ENCODE results near the gene CORO2B.

Gene CORO2B

DNA sequence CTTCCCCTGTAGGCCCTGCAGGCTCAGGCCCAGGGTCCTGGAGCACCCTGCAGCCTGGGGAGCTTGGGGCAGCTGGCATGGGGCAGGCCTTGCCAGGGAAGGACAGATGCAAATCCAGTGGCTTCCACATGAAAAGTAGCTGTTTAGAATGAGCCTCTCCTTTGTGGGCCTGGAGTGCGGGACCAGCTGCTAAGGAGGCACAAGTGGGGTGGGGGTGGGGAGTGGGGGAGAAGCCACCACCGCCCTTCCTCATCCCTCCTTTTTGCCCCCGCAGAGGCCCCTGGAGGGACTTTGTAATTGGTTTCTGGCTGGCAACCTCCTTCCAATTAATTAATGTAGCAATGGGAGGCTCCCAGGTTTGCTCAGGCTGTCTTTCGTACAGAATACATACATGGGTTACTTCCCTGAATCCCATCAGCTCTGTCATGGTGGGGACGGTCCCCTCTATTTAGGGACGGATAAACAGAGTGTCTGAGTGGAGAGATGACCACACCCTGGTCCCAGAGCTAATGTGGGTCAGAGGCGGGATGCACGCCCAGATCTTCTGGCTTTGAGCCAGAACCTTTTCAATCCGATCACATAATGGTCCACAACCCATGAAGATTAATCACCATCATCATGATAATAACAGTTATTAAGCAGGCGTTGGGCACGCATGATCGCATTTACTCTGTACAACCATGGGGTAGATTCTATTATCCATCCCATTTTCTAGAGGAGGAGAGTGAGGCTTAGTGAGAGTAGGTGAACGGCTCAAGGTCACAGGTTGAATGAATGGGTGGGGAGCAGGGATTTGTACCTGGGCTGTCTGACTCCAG lies 6.2 kb downstream of the CORO2B start:
- no peaks in the 10 kb centered on the region for H3K36me3 ChIP-seq (replicated peaks)
- H3K4me3 ChIP-seq = no peak overlapping the region
- DNase-seq (ENCODE audit: low spot score in 2 of 2) = no peak
- no peaks in the 10 kb centered on the region for H3K9me3 ChIP-seq
- H3K4me1 ChIP-seq = peaks cover 2% of the 10 kb centered on the region
- no peaks in the 10 kb centered on the region for H3K27me3 ChIP-seq (ENCODE audit: low read depth)
- in situ Hi-C loops (cut with MboI; ENCODE audit: low sequenced_read_pairs) = no loop called here

DNA sequence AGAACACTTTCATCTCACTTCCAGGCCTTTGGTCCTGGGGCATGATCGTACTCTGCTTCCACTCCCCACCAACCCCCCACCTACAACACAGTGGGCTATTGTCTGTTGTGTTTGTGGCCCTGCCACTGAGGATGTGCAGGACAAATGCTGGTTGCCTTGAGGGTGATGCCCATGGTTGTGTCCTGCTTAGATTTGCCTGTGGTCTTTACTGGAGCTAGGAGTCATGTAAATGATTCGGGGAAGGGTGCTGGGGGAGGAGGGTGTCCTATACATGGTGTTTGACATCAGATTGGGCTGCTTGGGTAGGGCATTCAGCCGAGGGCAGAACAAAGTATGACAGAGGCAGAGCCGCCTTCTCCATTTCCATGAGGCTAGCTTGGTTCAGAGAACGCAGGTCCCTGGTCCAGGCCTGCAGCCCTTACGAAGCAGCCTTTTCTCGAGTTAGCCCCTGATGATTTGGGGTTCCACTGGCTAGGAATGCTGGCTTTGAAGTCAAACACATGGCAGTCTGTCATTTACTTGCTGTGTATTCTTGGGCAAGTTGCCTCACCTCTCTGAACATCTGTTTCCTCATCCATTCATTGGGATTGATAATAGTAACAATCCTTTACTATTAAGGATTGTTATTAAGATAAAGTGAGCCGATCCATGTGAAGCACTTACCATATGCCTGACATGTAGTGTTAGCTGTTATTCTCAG lies 6.9 kb downstream of the CORO2B start:
- Histone ChIP-seq H3K4me3 (no peak overlapping the region), H3K9me3 (no peaks in the 10 kb centered on the region), H3K27me3 (ENCODE audit: low read depth) (no peaks in the 10 kb centered on the region), H3K36me3 (replicated peaks) (no peaks in the 10 kb centered on the region), H3K4me1 (no peaks in the 10 kb centered on the region; the same call in 1 of the 2 replicates)
- DNase-seq (ENCODE audit: low spot score in 2 of 2) = no peak
- in situ Hi-C loops (cut with MboI; ENCODE audit: low sequenced_read_pairs) = no loop called here

DNA sequence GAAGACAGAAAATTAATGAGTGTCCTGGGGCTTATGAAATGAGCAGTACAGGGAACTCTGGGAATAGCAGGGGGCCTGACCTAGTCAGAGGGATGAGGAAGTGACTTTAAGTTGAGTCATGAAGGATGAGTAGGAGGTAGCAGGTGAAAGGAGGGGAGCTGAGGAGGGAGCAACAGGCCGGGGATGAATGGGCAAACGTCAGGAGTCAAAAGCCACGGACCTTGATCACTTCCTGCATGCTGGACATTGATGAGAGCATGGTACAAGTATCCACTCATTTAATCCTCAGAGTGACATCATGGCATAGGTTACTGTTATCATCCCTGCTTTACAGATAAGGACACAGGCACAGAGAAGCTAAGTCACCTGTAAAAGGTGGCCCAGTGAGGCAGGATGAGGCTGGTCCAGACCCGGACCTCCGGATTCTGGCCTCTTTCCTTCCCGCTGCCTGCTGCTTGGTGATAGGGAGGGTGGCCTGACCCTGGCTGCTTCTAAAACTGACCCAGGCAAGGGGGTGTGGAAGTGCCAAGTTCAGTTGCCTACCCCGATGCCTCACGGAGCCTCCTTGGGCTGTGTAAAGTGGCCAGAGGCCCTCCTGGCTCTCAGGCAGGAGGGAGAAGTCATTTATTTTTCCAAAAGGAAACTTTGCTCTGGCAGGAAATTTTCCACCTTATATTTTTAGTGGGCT lies 7.6 kb downstream of the CORO2B start:
- H3K36me3 ChIP-seq (replicated peaks) = no peaks in the 10 kb centered on the region
- in situ Hi-C loops (cut with MboI; ENCODE audit: low sequenced_read_pairs) = no loop called here
- no peaks in the 10 kb centered on the region for H3K9me3 ChIP-seq
- no peaks in the 10 kb centered on the region; the same call in 1 of the 2 replicates for H3K27me3 ChIP-seq (ENCODE audit: low read depth)
- H3K4me3 ChIP-seq = no peak overlapping the region
- H3K4me1 ChIP-seq = no peaks in the 10 kb centered on the region; the same call in 1 of the 2 replicates
- no peak for DNase-seq (ENCODE audit: low spot score in 2 of 2)

DNA sequence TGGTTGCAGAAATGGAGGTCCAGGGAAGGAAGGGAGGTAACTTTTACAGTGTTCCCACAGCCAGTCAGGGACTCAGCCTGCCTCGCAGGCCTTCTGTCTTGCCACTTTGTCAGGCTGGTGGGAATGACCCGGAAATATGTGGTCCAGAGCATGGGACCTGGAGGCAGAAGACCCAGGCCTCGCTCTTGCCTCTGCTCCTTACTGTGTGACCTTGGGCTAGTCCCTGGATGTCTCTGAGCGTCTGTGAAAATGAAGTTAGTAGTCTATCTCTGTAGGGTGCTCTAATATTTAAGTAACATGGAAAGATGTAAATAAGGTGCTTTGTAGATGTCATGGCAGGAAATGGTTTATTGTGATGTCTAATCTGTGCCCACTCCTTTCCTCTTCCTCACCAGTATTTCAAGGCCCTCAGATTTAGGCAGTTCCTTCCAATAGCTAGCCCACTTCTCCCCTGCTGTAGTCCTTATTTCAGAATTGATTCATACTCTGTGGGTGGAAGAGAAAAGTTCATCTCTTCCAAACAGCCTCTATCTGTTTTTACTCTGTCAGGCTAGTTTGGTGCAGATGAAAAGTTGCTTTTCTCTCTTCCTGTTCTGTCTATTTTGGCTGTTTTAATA lies 9.1 kb downstream of the CORO2B start:
- Histone ChIP-seq H3K36me3 (replicated peaks) (no peaks in the 10 kb centered on the region), H3K4me3 (no peak overlapping the region), H3K27me3 (ENCODE audit: low read depth) (peaks cover 9% of the 10 kb centered on the region), H3K4me1 (no peaks in the 10 kb centered on the region; the same call in 1 of the 2 replicates), H3K9me3 (no peaks in the 10 kb centered on the region)
- in situ Hi-C loops (cut with MboI; ENCODE audit: low sequenced_read_pairs) = no loop called here
- no peak for DNase-seq (ENCODE audit: low spot score in 2 of 2)

DNA sequence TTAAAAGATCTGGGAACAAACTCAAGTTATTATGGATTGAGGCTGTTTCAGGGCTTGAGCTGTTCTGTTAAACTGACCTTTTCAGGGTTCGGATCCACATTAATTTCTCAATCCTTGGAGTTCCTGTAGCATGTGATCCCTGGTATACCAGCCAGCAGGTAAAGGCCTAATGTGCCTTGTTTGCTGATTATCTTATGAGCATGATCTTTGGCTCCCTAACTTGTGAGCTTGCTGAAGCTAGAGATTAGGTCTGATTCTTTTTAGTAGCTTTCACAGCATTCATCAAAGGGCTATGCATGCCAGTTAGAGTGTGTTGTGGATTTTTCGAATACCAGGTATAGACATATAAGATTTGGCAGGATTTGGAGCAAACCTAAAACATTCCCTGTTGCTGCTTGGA lies 10.3 kb downstream of the CORO2B start:
- Histone ChIP-seq H3K4me3 (no peak overlapping the region), H3K9me3 (no peaks in the 10 kb centered on the region), H3K36me3 (replicated peaks) (no peaks in the 10 kb centered on the region), H3K27me3 (ENCODE audit: low read depth) (peaks cover 16% of the 10 kb centered on the region), H3K4me1 (no peaks in the 10 kb centered on the region; the same call in 1 of the 2 replicates)
- in situ Hi-C loops (cut with MboI; ENCODE audit: low sequenced_read_pairs) = no loop called here
- DNase-seq (ENCODE audit: low spot score in 2 of 2) = no peak

DNA sequence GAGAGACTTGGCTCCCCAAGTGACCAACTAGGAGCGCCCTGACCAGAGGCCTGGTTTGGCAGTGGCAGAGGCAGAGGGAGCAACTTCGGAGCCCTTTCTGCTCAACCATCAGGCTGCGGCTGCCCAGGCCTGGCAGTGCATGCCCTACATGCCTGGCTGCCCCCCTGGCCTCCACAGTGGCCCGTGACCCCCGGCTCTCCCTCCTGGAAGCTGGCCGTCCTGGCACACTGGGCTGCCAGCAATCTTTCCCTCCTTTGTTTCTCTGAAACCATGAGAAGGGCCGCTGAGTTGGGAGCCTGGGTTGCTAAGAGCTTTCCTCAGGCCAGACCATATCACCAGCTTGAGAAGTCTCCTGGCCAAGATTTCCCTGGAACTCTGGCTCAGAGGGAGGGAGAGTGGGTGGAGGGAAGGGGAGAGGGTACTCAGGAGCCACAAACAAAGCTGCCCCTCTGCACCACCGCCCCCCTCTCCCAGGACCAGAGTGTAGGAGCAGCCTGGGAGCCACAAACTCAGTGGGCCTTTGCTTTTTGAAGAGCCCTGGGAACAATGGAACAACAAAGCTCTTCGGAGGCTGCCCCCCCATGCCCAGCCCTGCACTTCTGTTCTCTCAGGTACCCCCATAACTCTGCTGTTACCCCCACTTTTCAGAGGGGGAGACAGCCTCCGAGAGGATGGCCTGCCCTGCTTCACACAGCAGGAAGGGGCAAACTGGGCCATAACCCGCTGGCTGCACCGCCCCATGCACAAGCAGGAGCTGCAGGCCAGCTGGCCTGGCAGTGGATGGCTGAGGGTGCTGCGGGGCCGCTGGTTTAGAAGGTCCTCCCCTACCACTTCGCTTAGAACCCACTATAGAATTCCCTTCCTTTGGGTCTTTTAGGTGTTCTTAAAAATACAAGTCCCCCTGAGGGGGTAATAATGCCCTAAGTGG lies 11.3 kb downstream of the CORO2B start:
- Histone ChIP-seq H3K27me3 (ENCODE audit: low read depth) (peaks cover 22% of the 10 kb centered on the region), H3K9me3 (no peaks in the 10 kb centered on the region), H3K36me3 (replicated peaks) (no peaks in the 10 kb centered on the region), H3K4me1 (no peaks in the 10 kb centered on the region; the same call in 1 of the 2 replicates), H3K4me3 (no peak overlapping the region)
- in situ Hi-C loops (cut with MboI; ENCODE audit: low sequenced_read_pairs) = no loop called here
- DNase-seq (ENCODE audit: low spot score in 2 of 2) = no peak

DNA sequence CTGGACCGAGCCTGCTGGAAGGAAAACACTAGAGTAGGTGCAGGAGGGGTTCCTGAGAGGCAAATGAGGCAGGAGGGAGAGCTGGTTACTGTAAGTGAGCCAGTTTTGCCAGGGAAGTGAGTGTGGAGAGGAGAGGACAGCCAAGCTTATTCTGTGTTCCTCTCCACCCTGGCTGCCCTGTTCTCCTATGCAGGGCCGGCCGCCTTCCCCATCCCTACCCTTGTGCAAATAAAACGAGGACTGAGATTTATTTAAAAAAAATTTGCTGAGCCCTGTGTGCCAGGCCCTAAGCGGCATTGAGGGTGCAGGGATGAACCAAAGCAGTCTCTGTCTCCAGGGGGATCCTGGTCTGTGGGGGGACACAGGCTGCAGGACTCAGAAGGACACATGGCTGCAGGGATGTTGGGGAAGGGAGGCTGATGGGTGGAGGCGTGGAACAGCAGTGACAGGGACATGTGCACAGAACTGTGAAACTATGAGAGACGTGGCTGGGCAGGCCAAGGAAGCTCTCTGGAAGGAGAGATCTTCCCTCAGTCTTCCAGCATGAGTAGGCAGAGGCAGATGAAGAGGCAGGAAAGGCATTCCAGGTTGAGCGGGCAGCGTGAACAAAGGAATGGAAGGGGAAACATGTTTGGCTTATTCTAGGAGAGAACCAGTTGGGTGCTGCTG lies 12.1 kb downstream of the CORO2B start:
- H3K4me3 ChIP-seq = no peak overlapping the region
- no peaks in the 10 kb centered on the region for H3K36me3 ChIP-seq (replicated peaks)
- H3K27me3 ChIP-seq (ENCODE audit: low read depth) = peaks cover 22% of the 10 kb centered on the region
- no peaks in the 10 kb centered on the region for H3K9me3 ChIP-seq
- no peaks in the 10 kb centered on the region for H3K4me1 ChIP-seq
- in situ Hi-C loops (cut with MboI; ENCODE audit: low sequenced_read_pairs) = no loop called here
- no peak for DNase-seq (ENCODE audit: low spot score in 2 of 2)

DNA sequence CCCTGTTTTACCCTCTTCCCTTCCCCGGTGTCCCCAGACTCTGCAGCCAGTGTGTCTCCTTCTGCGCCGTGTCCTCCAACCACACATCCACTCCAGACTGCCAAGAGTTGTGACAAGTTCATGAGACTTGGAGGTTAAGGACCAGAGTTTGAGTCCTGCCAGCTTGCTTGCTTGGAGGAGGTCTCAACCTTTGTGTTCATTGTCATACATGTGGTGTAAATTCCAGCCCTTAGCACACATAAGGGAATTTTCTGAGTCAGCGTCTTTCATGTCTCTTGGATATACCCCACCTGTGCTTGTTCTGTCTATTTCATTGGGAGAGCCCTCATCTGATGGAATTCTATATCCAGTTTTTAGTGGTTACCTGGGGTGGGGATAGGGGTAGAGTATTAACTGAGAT lies 13.3 kb downstream of the CORO2B start:
- in situ Hi-C loops (cut with MboI; ENCODE audit: low sequenced_read_pairs) = no loop called here
- DNase-seq (ENCODE audit: low spot score in 2 of 2) = no peak
- H3K4me1 ChIP-seq = no peaks in the 10 kb centered on the region
- no peaks in the 10 kb centered on the region for H3K36me3 ChIP-seq (replicated peaks)
- no peaks in the 10 kb centered on the region for H3K9me3 ChIP-seq
- peaks cover 22% of the 10 kb centered on the region for H3K27me3 ChIP-seq (ENCODE audit: low read depth)
- H3K4me3 ChIP-seq = no peak overlapping the region

DNA sequence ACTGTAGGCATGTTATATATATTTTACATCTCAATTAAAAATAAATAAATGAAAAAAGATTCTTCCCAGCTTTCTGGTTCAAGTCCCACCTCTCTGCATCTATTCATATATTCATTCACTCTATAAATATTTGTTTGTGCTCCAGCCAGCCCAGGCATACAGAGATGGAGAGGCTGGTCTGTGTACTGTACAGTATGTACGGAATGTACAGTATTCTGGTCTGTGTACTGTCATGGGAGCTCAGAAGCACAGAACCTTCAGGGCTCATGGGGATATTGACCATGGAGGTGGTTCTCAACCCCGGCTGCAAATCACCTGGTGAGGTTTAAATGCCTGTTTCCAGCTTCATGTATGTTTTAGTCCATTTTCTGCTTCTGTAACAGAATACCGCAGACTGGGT lies 13.8 kb downstream of the CORO2B start:
- in situ Hi-C loops (cut with MboI; ENCODE audit: low sequenced_read_pairs) = no loop called here
- peaks cover 22% of the 10 kb centered on the region for H3K27me3 ChIP-seq (ENCODE audit: low read depth)
- H3K4me3 ChIP-seq = no peak overlapping the region
- DNase-seq (ENCODE audit: low spot score in 2 of 2) = no peak
- H3K4me1 ChIP-seq = no peaks in the 10 kb centered on the region
- H3K36me3 ChIP-seq (replicated peaks) = no peaks in the 10 kb centered on the region
- H3K9me3 ChIP-seq = no peaks in the 10 kb centered on the region

DNA sequence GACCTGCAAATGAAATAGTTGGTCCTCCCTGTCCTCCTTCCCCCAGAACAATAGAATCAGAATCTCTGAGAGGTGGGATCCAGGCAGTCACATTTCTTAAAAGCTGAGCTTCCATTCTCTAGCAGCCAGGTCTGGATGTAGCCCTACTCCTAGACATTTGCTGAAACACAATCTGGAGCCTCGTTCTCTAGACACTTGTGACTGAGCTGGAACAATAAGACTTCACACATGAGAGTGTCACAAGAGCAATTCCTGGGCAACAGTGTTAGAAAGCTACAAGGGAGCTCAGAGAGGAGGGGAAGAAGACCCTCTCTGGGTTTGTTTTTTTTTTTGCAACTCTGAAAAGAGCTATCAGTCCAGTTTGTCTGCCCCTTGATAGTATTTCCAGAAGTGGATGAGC lies 14.5 kb downstream of the CORO2B start:
- Histone ChIP-seq H3K4me3 (no peak overlapping the region), H3K9me3 (no peaks in the 10 kb centered on the region), H3K27me3 (ENCODE audit: low read depth) (peaks cover 22% of the 10 kb centered on the region), H3K4me1 (no peaks in the 10 kb centered on the region), H3K36me3 (replicated peaks) (no peaks in the 10 kb centered on the region)
- in situ Hi-C loops (cut with MboI; ENCODE audit: low sequenced_read_pairs) = no loop called here
- DNase-seq (ENCODE audit: low spot score in 2 of 2) = no peak

DNA sequence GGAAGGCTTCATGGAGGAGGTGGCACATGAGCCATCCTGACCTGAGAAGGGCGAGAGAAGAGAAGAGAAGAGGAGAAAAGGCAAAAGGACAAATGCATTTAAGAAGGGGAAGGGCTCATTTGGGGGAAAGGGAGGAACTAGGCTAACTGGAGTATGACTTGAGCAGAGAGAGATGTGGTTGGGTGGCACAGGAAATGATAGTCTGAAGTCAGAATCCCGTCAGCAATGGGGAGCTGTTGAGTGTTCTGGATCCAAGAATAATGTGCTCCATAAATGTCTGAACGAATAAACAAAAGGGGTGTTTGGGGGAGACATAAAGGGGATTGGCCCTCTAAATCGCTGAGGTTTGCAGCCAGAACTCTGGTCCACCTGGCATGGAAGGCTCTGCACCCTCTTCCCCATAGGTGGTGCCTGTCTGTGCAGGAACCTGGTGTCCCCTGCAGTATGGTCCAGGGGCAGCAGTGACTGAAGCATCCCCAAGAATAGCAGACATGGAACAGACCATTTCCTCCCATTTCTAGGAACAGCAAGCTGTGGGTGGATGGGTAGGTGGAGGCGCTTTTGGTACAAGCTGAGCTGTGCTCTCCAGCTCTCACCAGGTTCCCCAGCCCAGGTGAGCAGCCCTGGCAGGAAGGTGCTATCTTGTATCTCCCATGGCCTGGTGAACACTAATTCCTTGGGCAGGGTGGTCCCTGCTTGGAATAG lies 15.2 kb downstream of the CORO2B start:
- Histone ChIP-seq H3K4me1 (peaks cover under 1% of the 10 kb centered on the region), H3K9me3 (no peaks in the 10 kb centered on the region)
- in situ Hi-C loops (cut with MboI; ENCODE audit: low sequenced_read_pairs) = no loop called here

More for the DNA sequence above, 15.2 kb downstream of the CORO2B start:
- no peak for DNase-seq (ENCODE audit: low spot score in 2 of 2)
- Histone ChIP-seq H3K4me3 (no peak overlapping the region), H3K27me3 (ENCODE audit: low read depth) (peaks cover 22% of the 10 kb centered on the region), H3K36me3 (replicated peaks) (no peaks in the 10 kb centered on the region)

Measured in HAP-1 (cell line).